ENCODE data around the gene GALR2.
A peak's percentile ranks its signal among the peaks of the same experiment; 100 is the strongest.
"Not testable (repeated sequence)": the region's sequence is repeated elsewhere in the genome, so short reads cannot be mapped to it uniquely, and the experiment has no call there.

Gene GALR2

GRCh38 chr17:76039121-76039520 lies 35.5 kb upstream of the GALR2 start:
- no peak for TF ChIP-seq CTCF (IDR thresholded peaks at IDR 0.05)
- Mint-ChIP-seq H3K36me3 (ENCODE audit: low read depth) (peaks cover 59% of the 10 kb centered on the region), H3K4me1 (peaks cover 59% of the 10 kb centered on the region), H3K27me3 (ENCODE audit: low read depth, poor library complexity) (no peaks in the 10 kb centered on the region), H3K9me3 (no peaks in the 10 kb centered on the region), H3K4me3 (peak overlapping the region; percentile 58), H3K27ac (peak overlapping the region; percentile 14)
- DNase-seq, result no peak

GRCh38 chr17:76040376-76040775 lies 34.2 kb upstream of the GALR2 start:
- peak overlapping the region; percentile 10 for H3K27ac Mint-ChIP-seq
- H3K9me3 Mint-ChIP-seq, result no peaks in the 10 kb centered on the region
- no peak for DNase-seq
- no peak overlapping the region for H3K4me3 Mint-ChIP-seq
- H3K36me3 Mint-ChIP-seq (ENCODE audit: low read depth), result peaks cover 72% of the 10 kb centered on the region
- no peaks in the 10 kb centered on the region for H3K27me3 Mint-ChIP-seq (ENCODE audit: low read depth, poor library complexity)
- peaks cover 51% of the 10 kb centered on the region for H3K4me1 Mint-ChIP-seq
- no peak for TF ChIP-seq CTCF (IDR thresholded peaks at IDR 0.05)

DNA sequence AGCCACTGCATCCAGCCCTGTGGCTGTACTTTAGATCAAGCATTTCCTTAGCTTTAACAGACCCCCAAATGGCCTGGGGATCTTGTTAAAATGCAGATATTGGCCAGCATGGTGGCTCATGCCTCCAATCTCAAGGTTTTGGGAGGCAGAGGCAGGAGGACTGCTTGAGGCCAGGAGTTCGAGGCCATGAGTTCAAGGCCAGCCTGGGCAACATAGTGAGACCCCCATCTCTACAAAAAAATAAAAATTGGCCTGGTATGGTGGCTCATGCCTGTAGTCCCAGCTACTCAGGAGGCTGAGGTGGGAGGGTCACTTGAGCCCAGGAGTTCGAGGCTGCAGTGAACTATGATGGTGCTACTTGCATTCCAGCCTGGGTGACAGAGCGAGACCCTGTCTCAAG lies 31.7 kb upstream of the GALR2 start:
- not testable (repeated sequence) for DNase-seq; H3K9me3 Mint-ChIP-seq; H3K27me3 Mint-ChIP-seq (ENCODE audit: low read depth, poor library complexity); H3K4me3 Mint-ChIP-seq; H3K27ac Mint-ChIP-seq
- H3K4me1 Mint-ChIP-seq, result peaks cover 35% of the 10 kb centered on the region
- H3K36me3 Mint-ChIP-seq (ENCODE audit: low read depth), result peaks cover 89% of the 10 kb centered on the region

GRCh38 chr17:76044475-76045007 lies 30.0 kb upstream of the GALR2 start:
- not testable (repeated sequence) for H3K4me3 Mint-ChIP-seq, H3K9me3 Mint-ChIP-seq, DNase-seq

DNA sequence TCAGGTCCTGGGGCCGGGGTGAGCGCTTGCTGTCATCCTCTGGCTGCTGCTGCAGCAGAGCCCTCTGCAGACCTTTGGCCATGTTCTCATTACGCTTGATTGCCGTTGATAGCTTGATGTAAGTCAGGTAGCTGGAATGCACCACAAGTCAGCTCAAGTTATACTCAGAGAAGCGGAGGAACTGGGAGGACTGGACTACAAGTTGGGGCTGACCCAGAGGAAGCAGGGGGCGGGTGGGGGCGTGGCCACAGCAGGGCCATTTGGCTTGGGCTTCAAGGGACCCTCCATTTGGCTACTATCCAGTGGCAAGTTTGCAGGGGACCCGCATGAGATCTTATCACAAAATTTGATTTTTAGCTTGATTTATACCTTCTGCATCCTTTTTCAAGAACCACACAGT lies 28.5 kb upstream of the GALR2 start:
- H3K4me1 Mint-ChIP-seq, result peaks cover 4% of the 10 kb centered on the region
- H3K36me3 Mint-ChIP-seq (ENCODE audit: low read depth), result peaks cover 90% of the 10 kb centered on the region
- no peak for TF ChIP-seq CTCF (IDR thresholded peaks at IDR 0.05)
- no peaks in the 10 kb centered on the region for H3K27me3 Mint-ChIP-seq (ENCODE audit: low read depth, poor library complexity)
- H3K9me3 Mint-ChIP-seq, result no peaks in the 10 kb centered on the region
- no peak overlapping the region for H3K27ac Mint-ChIP-seq
- H3K4me3 Mint-ChIP-seq, result no peak overlapping the region
- DNase-seq, result no peak

More at GRCh38 chr17:76044475-76045007, 30.0 kb upstream of the GALR2 start:
- not testable (repeated sequence) for H3K27me3 Mint-ChIP-seq (ENCODE audit: low read depth, poor library complexity); H3K27ac Mint-ChIP-seq
- Mint-ChIP-seq H3K36me3 (ENCODE audit: low read depth) (peaks cover 89% of the 10 kb centered on the region), H3K4me1 (peaks cover 18% of the 10 kb centered on the region)

GRCh38 chr17:76048025-76048605 lies 26.5 kb upstream of the GALR2 start:
- H3K4me3 Mint-ChIP-seq, result no peak overlapping the region
- peak overlapping the region; percentile 28 for H3K27ac Mint-ChIP-seq
- peaks cover 6% of the 10 kb centered on the region for H3K4me1 Mint-ChIP-seq
- TF ChIP-seq CTCF (IDR thresholded peaks at IDR 0.05), result no peak
- DNase-seq, result no peak
- H3K27me3 Mint-ChIP-seq (ENCODE audit: low read depth, poor library complexity), result no peaks in the 10 kb centered on the region
- H3K36me3 Mint-ChIP-seq (ENCODE audit: low read depth), result peaks cover 84% of the 10 kb centered on the region
- H3K9me3 Mint-ChIP-seq, result no peaks in the 10 kb centered on the region

DNA sequence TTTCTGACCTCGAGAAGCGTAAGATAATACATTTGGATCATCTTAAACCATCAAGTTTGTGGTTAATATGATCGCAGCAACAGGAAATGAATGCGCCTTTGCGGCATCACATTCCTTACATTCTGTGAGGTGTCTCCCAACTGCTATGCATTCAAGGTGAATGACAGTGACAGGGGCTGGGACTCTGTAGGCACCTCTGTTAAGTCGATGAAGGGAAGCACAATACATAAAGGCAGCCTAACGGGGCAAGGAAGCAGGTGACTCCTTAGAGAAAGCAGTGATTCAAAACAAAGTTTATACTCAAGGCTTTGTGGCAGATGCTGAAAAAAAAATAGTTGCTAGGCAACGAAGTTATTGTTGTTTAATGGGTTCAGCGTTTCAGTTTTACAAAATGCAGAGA lies 25.9 kb upstream of the GALR2 start:
- Mint-ChIP-seq H3K4me1 (peaks cover 11% of the 10 kb centered on the region), H3K4me3 (no peak overlapping the region), H3K9me3 (no peaks in the 10 kb centered on the region), H3K36me3 (ENCODE audit: low read depth) (peaks cover 84% of the 10 kb centered on the region), H3K27me3 (ENCODE audit: low read depth, poor library complexity) (no peaks in the 10 kb centered on the region), H3K27ac (no peak overlapping the region)
- no peak for DNase-seq
- TF ChIP-seq CTCF (IDR thresholded peaks at IDR 0.05), result no peak
